ENCODE data around the gene SLC48A1. TPM values are rescaled to one million over a fixed set of nuclear protein-coding genes. Genes with fewer than 3 reads are reported as not detected.
A peak's percentile ranks its signal among the peaks of the same experiment; 100 is the strongest.

Gene SLC48A1
- total RNA-seq, 1 donor, result 25.1 TPM

DNA sequence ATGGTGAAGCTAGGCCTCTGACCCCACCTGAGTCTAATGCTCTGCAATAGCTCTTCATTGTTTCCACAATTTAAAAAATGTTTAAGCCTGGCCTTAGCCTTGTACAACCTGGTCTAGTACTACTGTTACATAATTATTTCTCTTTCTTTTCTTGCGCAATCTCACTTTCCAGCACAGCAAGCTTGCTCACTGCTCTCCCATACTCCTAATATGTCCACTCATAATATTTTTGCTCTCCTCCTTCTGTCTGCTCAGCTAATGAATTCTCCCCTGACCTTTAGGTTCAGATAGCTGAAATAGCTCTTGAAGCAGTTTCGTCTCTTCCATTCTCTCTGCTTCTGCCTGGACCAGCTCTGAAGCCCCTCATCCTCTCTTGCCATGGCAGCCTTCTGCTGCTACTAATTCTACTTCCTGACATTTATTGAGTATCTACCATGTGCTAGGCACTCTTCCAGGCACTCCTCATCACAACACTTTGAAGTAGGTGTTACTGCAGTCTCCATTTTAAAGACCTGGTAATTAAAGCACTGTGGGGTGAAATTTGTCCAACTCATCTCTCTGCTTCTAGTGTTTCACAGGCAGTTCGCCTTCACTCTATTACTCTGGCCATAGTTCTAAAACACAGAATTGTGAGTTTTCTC, 2.8 kb upstream of the SLC48A1 start:
- DNase-seq (ENCODE audit: low read depth), result peak; percentile 67
- no peak overlapping the region for H3K4me3 ChIP-seq (ENCODE audit: low read depth, low read length)
- TF ChIP-seq, protein P1, sequence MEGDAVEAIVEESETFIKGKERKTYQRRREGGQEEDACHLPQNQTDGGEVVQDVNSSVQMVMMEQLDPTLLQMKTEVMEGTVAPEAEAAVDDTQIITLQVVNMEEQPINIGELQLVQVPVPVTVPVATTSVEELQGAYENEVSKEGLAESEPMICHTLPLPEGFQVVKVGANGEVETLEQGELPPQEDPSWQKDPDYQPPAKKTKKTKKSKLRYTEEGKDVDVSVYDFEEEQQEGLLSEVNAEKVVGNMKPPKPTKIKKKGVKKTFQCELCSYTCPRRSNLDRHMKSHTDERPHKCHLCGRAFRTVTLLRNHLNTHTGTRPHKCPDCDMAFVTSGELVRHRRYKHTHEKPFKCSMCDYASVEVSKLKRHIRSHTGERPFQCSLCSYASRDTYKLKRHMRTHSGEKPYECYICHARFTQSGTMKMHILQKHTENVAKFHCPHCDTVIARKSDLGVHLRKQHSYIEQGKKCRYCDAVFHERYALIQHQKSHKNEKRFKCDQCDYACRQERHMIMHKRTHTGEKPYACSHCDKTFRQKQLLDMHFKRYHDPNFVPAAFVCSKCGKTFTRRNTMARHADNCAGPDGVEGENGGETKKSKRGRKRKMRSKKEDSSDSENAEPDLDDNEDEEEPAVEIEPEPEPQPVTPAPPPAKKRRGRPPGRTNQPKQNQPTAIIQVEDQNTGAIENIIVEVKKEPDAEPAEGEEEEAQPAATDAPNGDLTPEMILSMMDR (IDR thresholded peaks at IDR 0.05; ENCODE audit: insufficient read depth, low read length), result no peak

DNA sequence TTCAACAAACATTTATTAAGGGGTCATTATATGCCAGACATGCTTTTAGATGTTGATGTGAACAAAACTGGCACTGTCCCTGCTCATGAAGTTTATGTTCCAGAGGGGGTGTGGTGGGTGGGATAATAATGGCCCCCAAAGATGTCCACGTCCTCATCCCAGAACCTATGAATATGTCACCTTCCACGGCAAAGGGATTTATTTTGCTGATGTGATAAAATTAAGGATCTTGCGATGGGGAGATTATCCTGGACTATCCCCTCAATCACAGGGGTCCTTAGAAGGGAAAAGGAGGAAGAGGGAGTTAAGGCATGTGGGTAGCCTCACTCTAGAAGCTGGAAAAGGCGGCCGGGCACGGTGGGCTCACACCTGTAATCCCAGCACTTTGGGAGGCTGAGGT, 1.7 kb upstream of the SLC48A1 start:
- no peak for DNase-seq (ENCODE audit: low read depth)
- TF ChIP-seq, protein P1 (IDR thresholded peaks at IDR 0.05; ENCODE audit: insufficient read depth, low read length), result no peak
- no peak overlapping the region for H3K4me3 ChIP-seq (ENCODE audit: low read depth, low read length)

DNA sequence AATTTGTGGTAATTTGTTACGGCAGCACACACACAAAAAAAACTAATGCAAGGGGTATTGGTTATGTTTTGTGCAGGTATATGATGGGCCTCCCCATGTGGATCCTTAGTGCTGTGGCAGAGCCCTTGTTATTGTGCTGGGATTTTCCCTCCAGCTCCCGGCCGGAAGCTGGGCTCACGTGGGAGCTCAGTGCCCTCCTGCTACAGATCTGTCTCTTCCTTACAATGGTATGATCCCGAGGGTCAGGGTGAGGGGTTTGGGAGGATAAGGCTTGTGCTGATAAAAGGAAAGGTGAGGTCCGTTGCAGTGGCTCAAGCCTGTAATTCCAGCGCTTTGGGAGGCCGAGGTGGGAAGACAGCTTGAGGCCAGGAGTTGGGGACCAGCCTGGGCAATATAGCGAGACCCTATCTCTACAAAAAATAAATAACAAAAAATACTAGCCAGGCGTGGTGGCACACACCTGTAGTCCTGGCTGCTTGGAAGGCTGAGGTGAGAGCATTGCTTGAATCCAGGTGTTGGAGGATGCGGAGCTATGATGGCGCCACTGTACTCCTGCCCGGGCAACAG, 861 bp upstream of the SLC48A1 start:
- TF ChIP-seq, protein P1 (IDR thresholded peaks at IDR 0.05; ENCODE audit: insufficient read depth, low read length), result no peak
- H3K4me3 ChIP-seq (ENCODE audit: low read depth, low read length), result no peak overlapping the region
- DNase-seq (ENCODE audit: low read depth), result no peak

DNA sequence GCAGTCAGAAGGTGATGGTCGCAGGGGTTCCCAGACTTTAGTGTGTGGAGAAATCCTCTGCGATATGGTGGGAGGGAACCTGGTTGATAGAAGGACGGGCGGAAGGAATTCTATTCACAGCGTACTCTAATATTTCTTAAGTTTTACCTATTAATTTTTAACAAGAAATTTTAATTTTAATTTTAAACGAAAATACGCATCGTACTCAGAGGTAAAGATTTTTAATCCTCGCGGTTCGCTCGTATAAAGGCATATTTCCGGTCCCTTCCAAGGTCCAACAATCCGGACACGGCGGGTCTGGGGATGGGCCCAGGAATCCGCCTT, 338 bp upstream of the SLC48A1 start:
- peak overlapping the region; percentile 66 for H3K4me3 ChIP-seq (ENCODE audit: low read depth, low read length)
- TF ChIP-seq, protein P1 (IDR thresholded peaks at IDR 0.05; ENCODE audit: insufficient read depth, low read length), result no peak
- DNase-seq (ENCODE audit: low read depth), result no peak

DNA sequence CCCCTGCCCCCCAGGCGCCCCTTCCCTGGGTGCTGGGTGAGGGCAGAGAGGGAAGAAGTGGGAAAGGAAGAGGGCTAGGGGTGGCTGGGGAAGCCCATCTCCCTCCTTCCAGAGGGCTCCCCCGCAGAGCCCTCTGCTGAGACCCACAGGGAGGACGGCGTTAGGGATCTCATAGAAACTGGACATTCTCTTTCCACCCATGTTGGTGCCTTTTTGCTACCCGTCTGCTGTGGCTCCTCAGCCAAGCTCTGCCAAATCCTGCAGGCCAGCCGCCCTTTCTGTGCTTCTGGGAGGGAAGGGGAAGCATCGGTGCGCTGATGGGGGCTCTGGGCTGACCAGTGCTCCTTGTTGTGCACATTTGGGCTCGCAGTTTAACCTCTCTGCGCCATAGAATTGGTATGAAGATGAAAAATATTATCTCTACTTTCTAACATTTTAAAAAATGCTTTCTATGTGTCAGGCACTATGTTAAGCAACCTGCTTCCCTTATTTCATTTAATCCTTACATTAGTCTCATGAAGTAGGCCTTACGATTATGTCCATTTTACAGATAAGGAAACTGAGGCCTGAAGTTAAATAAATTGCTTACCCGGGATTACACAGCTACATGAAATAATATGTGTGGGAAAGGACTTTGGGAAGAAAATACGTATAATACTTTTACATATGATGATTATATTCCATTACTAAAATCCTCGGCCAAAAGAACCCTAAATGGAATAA, 981 bp downstream of the SLC48A1 start:
- peak overlapping the region; percentile 72 for H3K4me3 ChIP-seq (ENCODE audit: low read depth, low read length)
- TF ChIP-seq, protein P1 (IDR thresholded peaks at IDR 0.05; ENCODE audit: insufficient read depth, low read length), result no peak
- DNase-seq (ENCODE audit: low read depth), result no peak

DNA sequence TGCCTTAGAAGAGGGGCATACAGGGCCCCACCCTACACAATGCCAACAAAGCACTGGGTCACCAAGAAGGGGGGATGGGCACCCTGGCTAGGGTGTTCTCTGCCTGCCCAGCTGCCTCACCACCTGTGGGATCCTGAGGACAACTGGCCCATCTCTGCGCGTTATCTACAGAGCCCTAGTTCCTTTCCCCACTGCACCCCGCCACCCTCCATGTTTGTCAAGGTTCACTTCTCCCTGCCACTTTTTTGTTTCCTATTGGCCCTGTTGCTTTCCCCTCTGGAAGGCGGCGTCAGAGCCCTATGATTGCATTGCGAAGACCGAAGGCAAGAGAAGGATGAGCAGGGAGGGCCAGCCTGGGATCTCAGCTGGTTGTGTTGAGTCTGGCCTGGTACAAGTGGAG, 1.6 kb downstream of the SLC48A1 start:
- TF ChIP-seq, protein P1 (IDR thresholded peaks at IDR 0.05; ENCODE audit: insufficient read depth, low read length), result no peak
- no peak overlapping the region for H3K4me3 ChIP-seq (ENCODE audit: low read depth, low read length)
- DNase-seq (ENCODE audit: low read depth), result no peak
